B cell (primary cell): ENCODE data around the gene LRRTM3. TPM values are rescaled to one million over a fixed set of nuclear protein-coding genes. Genes with fewer than 3 reads are reported as not detected.

Experiments used
- ATAC-seq: fragments of 200-7000 bp; cut with Tn5 transposase; one replicate; pipeline ENCODE4 v1.10.0; 2021; ENCODE audit warnings: low read depth, mild to moderate bottlenecking, moderate number of reproducible peaks, moderate library complexity
- CTCF ChIA-PET: fragments of 350-600 bp; sonication (Branson Sonifier 250); formaldehyde crosslinking; loops from one replicate; lab custom pipeline; 2021; ENCODE audit warnings: antibody characterized with exemption, inconsistent platforms; lab: Charles Lee
- POLR2A ChIA-PET: fragments of 350-600 bp; sonication (Branson Sonifier 250); formaldehyde crosslinking; loops from one replicate; lab custom pipeline; 2021; ENCODE audit warnings: antibody characterized with exemption; lab: Charles Lee
- DNase-seq: peaks from one replicate; pipeline ENCODE4 v3.0.0; 2013
- H2AFZ ChIP-seq: 2 replicates; pipeline ENCODE4 v1.6.1; 2012; ENCODE audit warnings: mild to moderate bottlenecking, low read depth, low read length; ENCODE audit not compliant: insufficient read depth, poor library complexity, severe bottlenecking
- H3K27ac ChIP-seq, 2 donors: 1 replicate in 1 of 2; 2 replicates in 1 of 2; pipeline ENCODE4 v1.5.1; 2012 to 2013; ENCODE audit warnings: low read length in 2 of 2, mild to moderate bottlenecking in 2 of 2, moderate library complexity in 1 of 2
- H3K27me3 ChIP-seq, 4 experiments: fragments of 200-600 bp in 1 of 4; sonication (generic) in 1 of 4; replicated peaks in 1 of 4; 1 replicate in 2 of 4; 2 replicates in 2 of 4; pipeline versions ENCODE4 v1.6.1 to v1.7.0; 2013 to 2016; ENCODE audit warnings: low read length in 3 of 4, mild to moderate bottlenecking in 2 of 4, mixed read lengths in 1 of 4, moderate library complexity in 1 of 4; ENCODE audit not compliant: insufficient read depth in 4 of 4, control insufficient read depth in 3 of 4; ENCODE audit errors: control extremely low read depth in 1 of 4
- H3K36me3 ChIP-seq, 2 experiments: replicated peaks in 1 of 2; 1 replicate in 1 of 2; 2 replicates in 1 of 2; pipeline versions ENCODE4 v1.6.1 to v1.7.1; 2013; ENCODE audit warnings: low read length in 1 of 2; ENCODE audit not compliant: insufficient read depth in 2 of 2, control insufficient read depth in 1 of 2; ENCODE audit errors: control extremely low read depth in 1 of 2, extremely low read depth in 1 of 2
- H3K4me1 ChIP-seq, 2 donors: fragments of 200-600 bp in 1 of 2; sonication (generic) in 1 of 2; 1 replicate in 1 of 2; 2 replicates in 1 of 2; pipeline versions ENCODE4 v1.5.1 to v1.6.1; 2013 to 2017; ENCODE audit warnings: low read length in 2 of 2; ENCODE audit not compliant: control insufficient read depth in 2 of 2, insufficient read depth in 2 of 2
- H3K4me2 ChIP-seq: replicated peaks from 2 replicates; pipeline ENCODE3; 2012; ENCODE audit warnings: mild to moderate bottlenecking, low read depth, low read length; ENCODE audit not compliant: poor library complexity, severe bottlenecking
- H3K4me3 ChIP-seq, 5 experiments: fragments of 200-600 bp in 1 of 5; sonication (generic) in 1 of 5; 1 replicate in 3 of 5; 2 replicates in 2 of 5; pipeline versions ENCODE4 v1.5.1 to v1.7.0; 2011 to 2016; ENCODE audit warnings: low read length in 4 of 5, mild to moderate bottlenecking in 4 of 5, low read depth in 2 of 5, control low read depth in 1 of 5, moderate library complexity in 1 of 5; ENCODE audit not compliant: insufficient read depth in 1 of 5; ENCODE audit errors: control extremely low read depth in 1 of 5, extremely low read depth in 1 of 5
- H3K79me2 ChIP-seq: fragments of 200-600 bp; sonication (generic); one replicate; pipeline ENCODE4 v1.6.0; 2016; ENCODE audit warnings: low read length; ENCODE audit not compliant: control insufficient read depth, insufficient read depth
- H3K9ac ChIP-seq: fragments of 200-600 bp; sonication (generic); 2 replicates; pipeline ENCODE4 v1.6.1; 2017; ENCODE audit warnings: mild to moderate bottlenecking, low read length, moderate library complexity
- H3K9me3 ChIP-seq, 3 donors: one replicate each; pipeline versions ENCODE4 v1.6.1 to v1.7.1; 2013; ENCODE audit warnings: low read length in 2 of 3; ENCODE audit not compliant: control insufficient read depth in 2 of 3, insufficient read depth in 1 of 3; ENCODE audit errors: control extremely low read depth in 1 of 3
- H4K20me1 ChIP-seq: 2 replicates; pipeline ENCODE4 v1.6.0; 2012; ENCODE audit warnings: mild to moderate bottlenecking, low read length; ENCODE audit not compliant: insufficient read depth, control insufficient read depth, poor library complexity, severe bottlenecking
- H3K27ac Mint-ChIP-seq: one replicate; pipeline ENCODE4 v1.8.0; 2021; ENCODE audit warnings: mixed read lengths
- H3K27me3 Mint-ChIP-seq: one replicate; pipeline ENCODE4 v1.8.0; 2021; ENCODE audit warnings: mixed read lengths
- H3K4me1 Mint-ChIP-seq: one replicate; pipeline ENCODE4 v1.8.0; 2021; ENCODE audit warnings: mixed read lengths
- H3K4me3 Mint-ChIP-seq: one replicate; pipeline ENCODE4 v1.8.0; 2021; ENCODE audit warnings: mixed read lengths
- H3K9me3 Mint-ChIP-seq: one replicate; pipeline ENCODE4 v1.8.0; 2022; ENCODE audit warnings: mixed read lengths; ENCODE audit not compliant: insufficient read depth
- EZH2 ChIP-seq: IDR thresholded peaks from 2 replicates; pipeline ENCODE4 v1.6.1; 2012; ENCODE audit warnings: borderline replicate concordance, low read depth, mild to moderate bottlenecking, moderate library complexity, low read length; ENCODE audit not compliant: insufficient read depth, poor library complexity, severe bottlenecking
- WGBS: methylation state at CpG from one replicate; pipeline ENCODE4 v1.1.5; 2013; ENCODE audit warnings: missing lambda C conversion rate; ENCODE audit not compliant: insufficient coverage; 5-methylcytosine and 5-hydroxymethylcytosine counted together
- intact Hi-C: fragments of 100-400 bp; cut with micrococcal nuclease; formaldehyde crosslinking; loops from one replicate; pipeline ENCODE4 v1.10.0; 2022
- polyA plus RNA-seq: library from polyadenylated mRNA; depleted of rRNA; stranded (reverse); fragments of >200 nt; gene quantifications from 2 replicates; pipeline ENCODE4 v1.2.3, GENCODE V29; 2012
- total RNA-seq, 2 donors: library from RNA; stranded (reverse); fragments of 120-200 nt in 1 of 2; gene quantifications; 1 replicate in 1 of 2; 2 replicates in 1 of 2; pipeline versions ENCODE4 v1.2.3 to v1.2.4, GENCODE V29; 2013 to 2022
- TF ChIP-seq, protein P1 (sequence below): fragments of 200-600 bp; IDR thresholded peaks from one replicate; pipeline ENCODE4 v1.8.0; 2022; ENCODE audit warnings: antibody characterized with exemption, mild to moderate bottlenecking

The LRRTM3 gene
- total and polyA plus RNA-seq, 2 donors (not counting 1 experiment from before 2014, with no cell fraction given): not detected

DNA sequence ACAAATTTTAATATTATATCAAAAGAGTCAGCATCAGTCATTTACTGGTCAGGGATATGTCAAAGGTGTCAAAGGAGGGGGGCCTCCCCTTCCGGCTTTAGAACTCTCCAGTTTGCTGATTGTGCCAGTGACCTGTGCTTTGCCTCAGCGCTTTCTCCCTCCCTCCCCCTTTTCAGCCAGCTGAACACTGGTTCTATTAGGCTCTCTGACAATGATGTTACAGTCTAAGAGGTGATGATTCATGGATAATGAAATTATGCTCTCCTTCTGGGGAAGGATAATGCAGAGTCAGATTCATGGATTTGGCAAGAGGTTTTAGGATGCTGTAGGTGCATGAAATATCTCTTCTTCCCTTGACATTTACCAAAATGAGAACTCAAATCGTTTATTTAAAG lies 6.1 kb downstream of the LRRTM3 start:
- H3K9me3 ChIP-seq: no peaks in the 10 kb centered on the region
- Mint-ChIP-seq H3K4me3 (no peak overlapping the region), H3K27me3 (peaks cover 19% of the 10 kb centered on the region), H3K27ac (no peak overlapping the region), H3K9me3 (no peaks in the 10 kb centered on the region), H3K4me1 (no peaks in the 10 kb centered on the region)
- H3K4me3 ChIP-seq: no peak overlapping the region
- H4K20me1 ChIP-seq: no peaks in the 10 kb centered on the region
- POLR2A ChIA-PET: no interaction called here
- H3K27me3 ChIP-seq: peaks cover 0 to 18% (median 10%) of the 10 kb centered on the region in 4 experiments
- H3K4me1 ChIP-seq: no peaks in the 10 kb centered on the region
- intact Hi-C loops: no loop called here
- no peak overlapping the region for H3K4me2 ChIP-seq
- no peaks in the 10 kb centered on the region for H3K79me2 ChIP-seq
- CTCF ChIA-PET: interaction anchor here (1.0 to 1.1 kb wide), 2 partner anchors 73 to 848 kb away, joined by 3 read pairs; no protein-coding TSS in a partner anchor
- no peaks in the 10 kb centered on the region for H3K36me3 ChIP-seq
- H2AFZ ChIP-seq: no peak overlapping the region
- H3K27ac ChIP-seq: no peak overlapping the region
- ATAC-seq: no peak
- H3K9ac ChIP-seq: no peak overlapping the region
- DNase-seq: no peak
- TF ChIP-seq, protein P1, sequence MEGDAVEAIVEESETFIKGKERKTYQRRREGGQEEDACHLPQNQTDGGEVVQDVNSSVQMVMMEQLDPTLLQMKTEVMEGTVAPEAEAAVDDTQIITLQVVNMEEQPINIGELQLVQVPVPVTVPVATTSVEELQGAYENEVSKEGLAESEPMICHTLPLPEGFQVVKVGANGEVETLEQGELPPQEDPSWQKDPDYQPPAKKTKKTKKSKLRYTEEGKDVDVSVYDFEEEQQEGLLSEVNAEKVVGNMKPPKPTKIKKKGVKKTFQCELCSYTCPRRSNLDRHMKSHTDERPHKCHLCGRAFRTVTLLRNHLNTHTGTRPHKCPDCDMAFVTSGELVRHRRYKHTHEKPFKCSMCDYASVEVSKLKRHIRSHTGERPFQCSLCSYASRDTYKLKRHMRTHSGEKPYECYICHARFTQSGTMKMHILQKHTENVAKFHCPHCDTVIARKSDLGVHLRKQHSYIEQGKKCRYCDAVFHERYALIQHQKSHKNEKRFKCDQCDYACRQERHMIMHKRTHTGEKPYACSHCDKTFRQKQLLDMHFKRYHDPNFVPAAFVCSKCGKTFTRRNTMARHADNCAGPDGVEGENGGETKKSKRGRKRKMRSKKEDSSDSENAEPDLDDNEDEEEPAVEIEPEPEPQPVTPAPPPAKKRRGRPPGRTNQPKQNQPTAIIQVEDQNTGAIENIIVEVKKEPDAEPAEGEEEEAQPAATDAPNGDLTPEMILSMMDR: no peak
- TF ChIP-seq EZH2: no peak
- WGBS: 80% methylated on average over 1 of the region's 3 CpGs

DNA sequence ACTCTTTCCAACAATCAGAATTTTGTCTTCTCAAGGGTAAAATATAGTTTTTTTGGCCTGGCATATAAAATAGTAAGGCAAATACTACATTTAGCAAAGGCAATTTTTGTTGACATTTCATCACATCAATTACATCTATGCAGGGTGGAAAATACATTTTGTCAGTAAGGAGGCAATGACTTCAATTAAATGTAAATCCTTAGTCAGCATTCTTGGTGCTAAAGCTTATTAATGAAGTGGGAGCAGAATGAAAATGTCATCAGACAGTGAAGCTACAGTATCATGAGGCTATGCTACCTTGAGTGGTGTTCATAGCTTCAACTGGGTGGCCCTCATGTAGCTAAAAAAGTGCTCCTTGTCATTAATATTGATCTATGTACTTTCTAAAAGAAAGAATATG lies 8.9 kb downstream of the LRRTM3 start:
- TF ChIP-seq, protein P1: no peak
- no peak for TF ChIP-seq EZH2
- Mint-ChIP-seq H3K27ac (no peak overlapping the region), H3K9me3 (no peaks in the 10 kb centered on the region), H3K27me3 (no peaks in the 10 kb centered on the region), H3K4me1 (no peaks in the 10 kb centered on the region), H3K4me3 (no peak overlapping the region)
- intact Hi-C loops: no loop called here
- Histone ChIP-seq H3K27me3 (peaks cover 0 to 4% (median 0%) of the 10 kb centered on the region in 4 experiments), H3K27ac (no peak overlapping the region), H4K20me1 (no peaks in the 10 kb centered on the region), H3K4me2 (no peak overlapping the region), H2AFZ (no peak overlapping the region), H3K79me2 (no peaks in the 10 kb centered on the region), H3K9ac (no peak overlapping the region), H3K4me1 (no peaks in the 10 kb centered on the region), H3K36me3 (no peaks in the 10 kb centered on the region), H3K9me3 (no peaks in the 10 kb centered on the region), H3K4me3 (no peak overlapping the region)
- DNase-seq: no peak
- CTCF ChIA-PET: interaction anchor here (1.2 kb wide), 1 partner anchor 9 kb away, joined by 3 read pairs; the partner anchor contains the start of gene LRRTM3
- POLR2A ChIA-PET: no interaction called here
- ATAC-seq: no peak
